H1 (cell line): ENCODE measurements around the gene SNAP47. TPM values are rescaled to one million over a fixed set of nuclear protein-coding genes. Genes with fewer than 3 reads are reported as not detected.

Source experiments
- CTCF ChIA-PET: fragments of 300-600 bp; sonication (Branson Sonifier 250); formaldehyde crosslinking; loops from one replicate; lab custom pipeline; 2021; ENCODE audit not compliant: partially characterized antibody; lab: Charles Lee
- POLR2A ChIA-PET: fragments of 300-600 bp; sonication (Branson Sonifier 250); formaldehyde crosslinking; loops from one replicate; lab custom pipeline; 2021; ENCODE audit warnings: inconsistent platforms; ENCODE audit not compliant: partially characterized antibody; lab: Charles Lee
- DNase-seq, 2 experiments: peaks; one replicate each; pipeline versions ENCODE4 v3.0.0 to v3.0.0-alpha.2; 2010 to 2022; ENCODE audit warnings: low spot score in 2 of 2, low read depth in 1 of 2, mixed read lengths in 1 of 2
- FAIRE-seq: peaks from 2 replicates; lab custom pipeline; 2011; peaks lifted over from hg19 to GRCh38; lab: Jason Lieb, UNC
- H2AFZ ChIP-seq: 2 replicates; pipeline ENCODE4 v1.8.1; 2012; ENCODE audit warnings: low read length, inconsistent platforms
- H2AK5ac ChIP-seq: 2 replicates; pipeline ENCODE4 v1.6.1; 2013; ENCODE audit warnings: low read depth, low read length
- H2BK120ac ChIP-seq: replicated peaks from 2 replicates; pipeline ENCODE3; 2013; ENCODE audit warnings: low read depth, low read length, inconsistent platforms
- H2BK12ac ChIP-seq: 2 replicates; pipeline ENCODE4 v1.6.1; 2013; ENCODE audit warnings: low read depth, low read length
- H2BK15ac ChIP-seq: 2 replicates; pipeline ENCODE4 v1.6.1; 2013; ENCODE audit warnings: low read length
- H2BK20ac ChIP-seq: 2 replicates; pipeline ENCODE4 v1.6.1; 2013; ENCODE audit warnings: low read length
- H2BK5ac ChIP-seq: 2 replicates; pipeline ENCODE4 v1.6.1; 2013; ENCODE audit warnings: low read depth, low read length
- H3K14ac ChIP-seq: 2 replicates; pipeline ENCODE4 v1.6.1; 2013; ENCODE audit warnings: inconsistent platforms; ENCODE audit not compliant: insufficient read length
- H3K18ac ChIP-seq: 2 replicates; pipeline ENCODE4 v1.6.1; 2013; ENCODE audit warnings: low read length; ENCODE audit errors: extremely low read depth
- H3K23ac ChIP-seq: 2 replicates; pipeline ENCODE4 v1.6.1; 2013; ENCODE audit warnings: inconsistent platforms; ENCODE audit not compliant: insufficient read length
- H3K23me2 ChIP-seq: 2 replicates; pipeline ENCODE4 v1.6.1; 2013; ENCODE audit warnings: low read depth, low read length
- H3K27ac ChIP-seq: 2 replicates; pipeline ENCODE4 v1.6.1; 2011; ENCODE audit warnings: low read depth, low read length, inconsistent platforms
- H3K27me3 ChIP-seq, 4 experiments: replicated peaks in 1 of 4; 1 replicate in 1 of 4; 2 replicates in 3 of 4; pipeline versions ENCODE4 v1.6.1 to v1.8.1; 2011 to 2013; ENCODE audit warnings: low read length in 3 of 4, mild to moderate bottlenecking in 3 of 4, inconsistent platforms in 2 of 4, mixed read lengths in 2 of 4, moderate library complexity in 1 of 4; ENCODE audit not compliant: control insufficient read depth in 3 of 4, insufficient read depth in 3 of 4; ENCODE audit errors: extremely low read depth in 1 of 4
- H3K36me3 ChIP-seq, 4 experiments: 2 replicates each; pipeline versions ENCODE4 v1.6.1 to v1.8.1; 2011 to 2013; ENCODE audit warnings: mild to moderate bottlenecking in 4 of 4, low read length in 3 of 4, moderate library complexity in 2 of 4, control low read depth in 1 of 4, inconsistent platforms in 1 of 4; ENCODE audit not compliant: insufficient read depth in 4 of 4, control insufficient read depth in 2 of 4
- H3K4ac ChIP-seq: replicated peaks from 2 replicates; pipeline ENCODE3; 2013; ENCODE audit warnings: low read length, low read depth, mixed read lengths, inconsistent platforms; ENCODE audit not compliant: insufficient read length
- H3K4me1 ChIP-seq, 4 experiments: replicated peaks in 1 of 4; 1 replicate in 1 of 4; 2 replicates in 3 of 4; pipeline versions ENCODE4 v1.6.1 to v1.8.1; 2011 to 2013; ENCODE audit warnings: low read length in 3 of 4, inconsistent platforms in 2 of 4, mixed read lengths in 1 of 4; ENCODE audit not compliant: insufficient read depth in 4 of 4, control insufficient read depth in 3 of 4
- H3K4me2 ChIP-seq, 2 experiments: 2 replicates each; pipeline versions ENCODE4 v1.6.1 to v1.8.1; 2011 to 2013; ENCODE audit warnings: low read depth in 2 of 2, low read length in 2 of 2, control low read depth in 1 of 2, inconsistent platforms in 1 of 2, mild to moderate bottlenecking in 1 of 2; ENCODE audit not compliant: insufficient read depth in 1 of 2
- H3K4me3 ChIP-seq, 4 experiments: fragments of 200-600, 300-600 bp in 1 of 4; sonication (generic), shearing (Covaris generic), sonication (Bioruptor Twin) in 1 of 4; 2 replicates each; pipeline versions ENCODE4 v1.5.1 to v1.8.1; 2011 to 2016; ENCODE audit warnings: low read length in 4 of 4, low read depth in 3 of 4, control low read depth in 2 of 4, inconsistent platforms in 2 of 4, mild to moderate bottlenecking in 2 of 4, mixed read lengths in 1 of 4, moderate library complexity in 1 of 4; ENCODE audit not compliant: insufficient read depth in 2 of 4; ENCODE audit errors: extremely low read depth in 1 of 4
- H3K56ac ChIP-seq: replicated peaks from 2 replicates; pipeline ENCODE3; 2013; ENCODE audit warnings: low read depth, mild to moderate bottlenecking, mixed read lengths, low read length, inconsistent platforms; ENCODE audit not compliant: insufficient read length
- H3K79me1 ChIP-seq: 2 replicates; pipeline ENCODE4 v1.6.1; 2013; ENCODE audit warnings: low read depth, low read length, control low read depth
- H3K79me2 ChIP-seq, 2 experiments: 2 replicates each; pipeline versions ENCODE4 v1.6.1 to v1.8.1; 2012 to 2013; ENCODE audit warnings: low read length in 2 of 2, mild to moderate bottlenecking in 2 of 2, inconsistent platforms in 1 of 2; ENCODE audit not compliant: insufficient read depth in 2 of 2, control insufficient read depth in 1 of 2
- H3K9ac ChIP-seq, 4 experiments: replicated peaks in 1 of 4; 1 replicate in 1 of 4; 2 replicates in 3 of 4; pipeline versions ENCODE4 v1.6.1 to v1.8.1; 2011 to 2013; ENCODE audit warnings: low read depth in 3 of 4, low read length in 3 of 4, control low read depth in 2 of 4, mild to moderate bottlenecking in 2 of 4, moderate library complexity in 2 of 4, inconsistent platforms in 1 of 4; ENCODE audit errors: extremely low read depth in 1 of 4
- H3K9me3 ChIP-seq, 2 experiments: 2 replicates each; pipeline versions ENCODE4 v1.6.1 to v1.8.1; 2012 to 2013; ENCODE audit warnings: mild to moderate bottlenecking in 2 of 2, moderate library complexity in 2 of 2, control low read depth in 1 of 2, inconsistent platforms in 1 of 2, low read depth in 1 of 2, low read length in 1 of 2, mixed read lengths in 1 of 2; ENCODE audit not compliant: insufficient read depth in 2 of 2
- H4K20me1 ChIP-seq, 2 experiments: replicated peaks in 1 of 2; 2 replicates each; pipeline versions ENCODE3 to v1.8.1; 2011 to 2013; ENCODE audit warnings: inconsistent platforms in 2 of 2, low read length in 2 of 2, mild to moderate bottlenecking in 1 of 2; ENCODE audit not compliant: insufficient read depth in 2 of 2, control insufficient read depth in 1 of 2
- H4K5ac ChIP-seq: 2 replicates; pipeline ENCODE4 v1.6.1; 2013; ENCODE audit warnings: low read length, low read depth, mixed read lengths, inconsistent platforms; ENCODE audit not compliant: insufficient read length
- H4K8ac ChIP-seq: 2 replicates; pipeline ENCODE4 v1.8.0; 2013; ENCODE audit warnings: mild to moderate bottlenecking, moderate library complexity, low read length, inconsistent platforms; ENCODE audit not compliant: insufficient read depth; ENCODE audit errors: extremely low read depth
- H4K91ac ChIP-seq: replicated peaks from 2 replicates; pipeline ENCODE3; 2013; ENCODE audit warnings: low read length, mixed read lengths, inconsistent platforms; ENCODE audit not compliant: insufficient read length
- BACH1 ChIP-seq: IDR thresholded peaks from 2 replicates; pipeline ENCODE4 v1.6.1; 2012; ENCODE audit warnings: low read length, improper control_type of control experiment
- CBX8 ChIP-seq: fragments of 300-800, 300-1000 bp; sonication (generic); IDR thresholded peaks from 2 replicates; pipeline ENCODE4 v1.7.1; 2016; ENCODE audit warnings: low read depth, low read length, borderline replicate concordance
- CHD2 ChIP-seq: IDR thresholded peaks from 2 replicates; pipeline ENCODE4 v1.6.1; 2012; ENCODE audit warnings: low read length, improper control_type of control experiment
- E2F6 ChIP-seq: IDR thresholded peaks from 2 replicates; pipeline ENCODE4 v1.6.1; 2012; ENCODE audit warnings: inconsistent platforms
- KDM5A ChIP-seq: fragments of 200-600 bp; IDR thresholded peaks from 2 replicates; pipeline ENCODE4 v1.7.1; 2012; ENCODE audit warnings: mild to moderate bottlenecking, low read length, inconsistent platforms, mixed read lengths
- NANOG ChIP-seq: IDR thresholded peaks from 2 replicates; pipeline ENCODE4 v1.6.1; 2011; ENCODE audit warnings: low read length, low read depth, mild to moderate bottlenecking, inconsistent platforms; ENCODE audit not compliant: insufficient read depth, poor library complexity, severe bottlenecking
- POLR2AphosphoS5 ChIP-seq: IDR thresholded peaks from 2 replicates; pipeline ENCODE4 v1.6.1; 2011; ENCODE audit warnings: low read depth, low read length
- RFX5 ChIP-seq: IDR thresholded peaks from 2 replicates; pipeline ENCODE4 v1.6.1; 2011; ENCODE audit warnings: low read depth, low read length, improper control_type of control experiment, borderline replicate concordance
- SP1 ChIP-seq: IDR thresholded peaks from 2 replicates; pipeline ENCODE4 v1.6.1; 2011; ENCODE audit warnings: low read depth, low read length
- USF2 ChIP-seq: IDR thresholded peaks from 2 replicates; pipeline ENCODE4 v1.6.1; 2011; ENCODE audit warnings: low read length, improper control_type of control experiment
- WGBS, 2 experiments: shearing (Covaris generic) in 1 of 2; methylation state at CpG; one replicate each; pipeline versions ENCODE4 v1.1.6 to v1.1.7; 2013 to 2015; ENCODE audit warnings: low lambda C conversion rate in 2 of 2, mixed read lengths in 2 of 2, inconsistent platforms in 1 of 2, low coverage in 1 of 2, missing lambda C conversion rate in 1 of 2; ENCODE audit not compliant: insufficient replicate concordance in 2 of 2, insufficient coverage in 1 of 2, insufficient read length in 1 of 2; ENCODE audit errors: extremely low coverage in 1 of 2, missing lambda C conversion rate in 1 of 2; 5-methylcytosine and 5-hydroxymethylcytosine counted together
- polyA plus RNA-seq, 7 experiments: library from polyadenylated mRNA; depleted of rRNA in 3 of 7; stranded (reverse) in 5 of 7; unstranded in 2 of 7; fragments of >200 nt in 5 of 7; fragments of 200-250 nt in 2 of 7; gene quantifications; 1 replicate in 5 of 7; 2 replicates in 1 of 7; 4 replicates in 1 of 7; pipeline versions ENCODE4 v1.2.1 to v1.2.3, GENCODE V29; 2011 to 2013; ENCODE audit warnings: missing spikeins in 2 of 7, mixed read lengths in 2 of 7
- total RNA-seq: library from RNA; stranded (reverse); fragmentation: NEBNext Ultra II Directional; extraction: Animal tissue kit (Norgen Biotek cat#: 25700); gene quantifications from 2 replicates; pipeline ENCODE4 v1.2.1, GENCODE V29; 2021

Gene SNAP47
- total and polyA plus RNA-seq, 2 of the 8 experiments (the other 6 are each of a cell fraction or from before 2014, with no cell fraction given) = 37.6 to 42.2 TPM

- peaks cover 0 to 5% (median under 1%) of the 10 kb centered on the region in 4 experiments; a peak in 3 of 7 replicates for H3K4me1 ChIP-seq
- H2AFZ ChIP-seq = no peak overlapping the region
- no peak overlapping the region for H3K27ac ChIP-seq
- no peak overlapping the region for H3K23ac ChIP-seq
- no peak overlapping the region for H2BK20ac ChIP-seq
- DNase-seq (peak; percentile 47 to 92), FAIRE-seq (peak; percentile 28)
- H3K79me1 ChIP-seq = no peaks in the 10 kb centered on the region; the same call in 1 of the 2 replicates
- no peak overlapping the region for H4K5ac ChIP-seq
- POLR2A ChIA-PET = interaction anchor here (0.6 to 1.2 kb wide), 2 partner anchors 185 to 273 kb away, joined by 3 to 5 read pairs; partner anchors contain the start of gene WNT9A
- no peak overlapping the region for H3K4ac ChIP-seq
- no peak overlapping the region for H3K4me3 ChIP-seq
- no peaks in the 10 kb centered on the region for H3K9me3 ChIP-seq
- H4K91ac ChIP-seq = no peak overlapping the region
- H4K8ac ChIP-seq = no peak overlapping the region
- no peak overlapping the region for H2BK15ac ChIP-seq
- no peak overlapping the region for H3K18ac ChIP-seq
- no peak overlapping the region for H3K14ac ChIP-seq
- H2BK120ac ChIP-seq = no peak overlapping the region
- no peaks in the 10 kb centered on the region for H3K23me2 ChIP-seq
- WGBS, 2 experiments = 35% methylated on average over 22 of the region's 22 CpGs; no CpG with 5 or more reads in 1 of the 2 experiments
- peaks cover 0 to 11% of the 10 kb centered on the region in 2 experiments; a peak in 1 of 4 replicates for H3K79me2 ChIP-seq
- peaks cover 8 to 26% (median 18%) of the 10 kb centered on the region in 4 experiments; a peak in 7 of 8 replicates for H3K36me3 ChIP-seq
- H3K56ac ChIP-seq = no peak overlapping the region
- H2AK5ac ChIP-seq = no peak overlapping the region
- H2BK5ac ChIP-seq = no peak overlapping the region; the same call in 1 of the 2 replicates
- H4K20me1 ChIP-seq = peaks cover 13 to 32% of the 10 kb centered on the region in 2 experiments
- H3K4me2 ChIP-seq = no peak overlapping the region
- H3K9ac ChIP-seq = no peak overlapping the region; a peak in 1 of 7 replicates
- CTCF ChIA-PET = interaction anchor here (0.6 to 7.7 kb wide), 40 partner anchors 12 to 1338 kb away, joined by 3 to 51 read pairs (median 5); partner anchors contain the start of gene WNT9A
- no peak overlapping the region for H2BK12ac ChIP-seq
- no peaks in the 10 kb centered on the region for H3K27me3 ChIP-seq
- TF ChIP-seq BACH1 (no peak), CBX8 (no peak), POLR2AphosphoS5 (no peak), RFX5 (no peak), KDM5A (no peak), USF2 (no peak), CHD2 (no peak), E2F6 (no peak), SP1 (no peak), NANOG (no peak)
Observed at GRCh38 chr1:227762231-227762911, 27.1 kb downstream of the SNAP47 start.
